Astrocyte (in vitro differentiated cells and primary cell): ENCODE data around the gene BORCS5.

Source experiments
- EZH2 ChIP-seq: IDR thresholded peaks from 2 replicates; pipeline ENCODE4 v1.6.1; 2012; ENCODE audit warnings: mild to moderate bottlenecking, low read length, inconsistent platforms; ENCODE audit not compliant: insufficient read depth
- TF ChIP-seq, protein P1 (sequence below): IDR thresholded peaks from 2 replicates; pipeline ENCODE4 v1.5.1; 2011; ENCODE audit warnings: low read depth, mild to moderate bottlenecking, inconsistent platforms, low read length, moderate library complexity; ENCODE audit not compliant: insufficient read depth

DNA sequence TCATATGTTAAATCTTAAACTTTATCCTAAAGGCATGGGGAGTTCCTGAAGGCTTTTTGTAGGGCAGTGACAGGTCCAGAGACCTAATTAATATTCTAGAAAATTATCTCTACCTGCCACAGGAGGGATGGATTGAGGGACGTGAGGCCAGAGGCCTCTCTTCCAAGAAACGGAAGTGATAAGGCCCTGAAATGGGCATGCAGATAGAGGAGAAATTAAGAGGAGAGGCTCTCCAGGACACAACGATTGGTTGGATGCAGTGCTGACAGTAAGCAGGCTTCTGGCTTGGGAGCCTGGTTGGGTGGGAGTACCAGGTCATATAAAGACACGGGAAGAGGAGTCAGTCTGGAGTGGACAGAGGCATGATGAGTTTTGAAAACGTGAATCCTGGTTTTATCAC is 3.1 kb upstream of the BORCS5 start:
- TF ChIP-seq, protein P1, sequence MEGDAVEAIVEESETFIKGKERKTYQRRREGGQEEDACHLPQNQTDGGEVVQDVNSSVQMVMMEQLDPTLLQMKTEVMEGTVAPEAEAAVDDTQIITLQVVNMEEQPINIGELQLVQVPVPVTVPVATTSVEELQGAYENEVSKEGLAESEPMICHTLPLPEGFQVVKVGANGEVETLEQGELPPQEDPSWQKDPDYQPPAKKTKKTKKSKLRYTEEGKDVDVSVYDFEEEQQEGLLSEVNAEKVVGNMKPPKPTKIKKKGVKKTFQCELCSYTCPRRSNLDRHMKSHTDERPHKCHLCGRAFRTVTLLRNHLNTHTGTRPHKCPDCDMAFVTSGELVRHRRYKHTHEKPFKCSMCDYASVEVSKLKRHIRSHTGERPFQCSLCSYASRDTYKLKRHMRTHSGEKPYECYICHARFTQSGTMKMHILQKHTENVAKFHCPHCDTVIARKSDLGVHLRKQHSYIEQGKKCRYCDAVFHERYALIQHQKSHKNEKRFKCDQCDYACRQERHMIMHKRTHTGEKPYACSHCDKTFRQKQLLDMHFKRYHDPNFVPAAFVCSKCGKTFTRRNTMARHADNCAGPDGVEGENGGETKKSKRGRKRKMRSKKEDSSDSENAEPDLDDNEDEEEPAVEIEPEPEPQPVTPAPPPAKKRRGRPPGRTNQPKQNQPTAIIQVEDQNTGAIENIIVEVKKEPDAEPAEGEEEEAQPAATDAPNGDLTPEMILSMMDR, result no peak
- no peak for TF ChIP-seq EZH2
